Measurements from ENCODE around the gene RNF32. TPM values are rescaled to one million over a fixed set of nuclear protein-coding genes. Genes with fewer than 3 reads are reported as not detected.

RNF32 gene
- total RNA-seq, 1 experiment from 2014 or later, result 0.61 TPM

- Mint-ChIP-seq H3K27me3 (ENCODE audit: low read depth) (peaks cover 30% of the 10 kb centered on the region), H3K9me3 (peaks cover 12% of the 10 kb centered on the region), H3K4me3 (no peak overlapping the region), H3K36me3 (peaks cover 11% of the 10 kb centered on the region), H3K27ac (peak overlapping the region; percentile 58), H3K4me1 (peaks cover 41% of the 10 kb centered on the region)
- CTCF ChIA-PET, result interaction anchor here (2.4 kb wide), 1 partner anchor 30 kb away, joined by 6 read pairs; no protein-coding TSS in a partner anchor
- no peak for DNase-seq (ENCODE audit: low spot score)
- POLR2A ChIA-PET, result no interaction called here
- ATAC-seq, result no peak; the same call in none of the 2 replicates
- 0 out of 2 replicates have a peak, but pooled peaks have one; percentile 18 for TF ChIP-seq SP1 (CRISPR knock-in tag; conservative IDR thresholded peaks at IDR 0.05)
- TF ChIP-seq, protein P1, sequence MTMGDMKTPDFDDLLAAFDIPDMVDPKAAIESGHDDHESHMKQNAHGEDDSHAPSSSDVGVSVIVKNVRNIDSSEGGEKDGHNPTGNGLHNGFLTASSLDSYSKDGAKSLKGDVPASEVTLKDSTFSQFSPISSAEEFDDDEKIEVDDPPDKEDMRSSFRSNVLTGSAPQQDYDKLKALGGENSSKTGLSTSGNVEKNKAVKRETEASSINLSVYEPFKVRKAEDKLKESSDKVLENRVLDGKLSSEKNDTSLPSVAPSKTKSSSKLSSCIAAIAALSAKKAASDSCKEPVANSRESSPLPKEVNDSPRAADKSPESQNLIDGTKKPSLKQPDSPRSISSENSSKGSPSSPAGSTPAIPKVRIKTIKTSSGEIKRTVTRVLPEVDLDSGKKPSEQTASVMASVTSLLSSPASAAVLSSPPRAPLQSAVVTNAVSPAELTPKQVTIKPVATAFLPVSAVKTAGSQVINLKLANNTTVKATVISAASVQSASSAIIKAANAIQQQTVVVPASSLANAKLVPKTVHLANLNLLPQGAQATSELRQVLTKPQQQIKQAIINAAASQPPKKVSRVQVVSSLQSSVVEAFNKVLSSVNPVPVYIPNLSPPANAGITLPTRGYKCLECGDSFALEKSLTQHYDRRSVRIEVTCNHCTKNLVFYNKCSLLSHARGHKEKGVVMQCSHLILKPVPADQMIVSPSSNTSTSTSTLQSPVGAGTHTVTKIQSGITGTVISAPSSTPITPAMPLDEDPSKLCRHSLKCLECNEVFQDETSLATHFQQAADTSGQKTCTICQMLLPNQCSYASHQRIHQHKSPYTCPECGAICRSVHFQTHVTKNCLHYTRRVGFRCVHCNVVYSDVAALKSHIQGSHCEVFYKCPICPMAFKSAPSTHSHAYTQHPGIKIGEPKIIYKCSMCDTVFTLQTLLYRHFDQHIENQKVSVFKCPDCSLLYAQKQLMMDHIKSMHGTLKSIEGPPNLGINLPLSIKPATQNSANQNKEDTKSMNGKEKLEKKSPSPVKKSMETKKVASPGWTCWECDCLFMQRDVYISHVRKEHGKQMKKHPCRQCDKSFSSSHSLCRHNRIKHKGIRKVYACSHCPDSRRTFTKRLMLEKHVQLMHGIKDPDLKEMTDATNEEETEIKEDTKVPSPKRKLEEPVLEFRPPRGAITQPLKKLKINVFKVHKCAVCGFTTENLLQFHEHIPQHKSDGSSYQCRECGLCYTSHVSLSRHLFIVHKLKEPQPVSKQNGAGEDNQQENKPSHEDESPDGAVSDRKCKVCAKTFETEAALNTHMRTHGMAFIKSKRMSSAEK (CRISPR knock-in tag; IDR thresholded peaks at IDR 0.05; ENCODE audit: borderline replicate concordance), result 0 out of 2 replicates have a peak, but pooled peaks have one; percentile 16
- no peak for TF ChIP-seq ELF4 (CRISPR knock-in tag; IDR thresholded peaks at IDR 0.05; ENCODE audit: low read depth)
- TF ChIP-seq, protein P2, sequence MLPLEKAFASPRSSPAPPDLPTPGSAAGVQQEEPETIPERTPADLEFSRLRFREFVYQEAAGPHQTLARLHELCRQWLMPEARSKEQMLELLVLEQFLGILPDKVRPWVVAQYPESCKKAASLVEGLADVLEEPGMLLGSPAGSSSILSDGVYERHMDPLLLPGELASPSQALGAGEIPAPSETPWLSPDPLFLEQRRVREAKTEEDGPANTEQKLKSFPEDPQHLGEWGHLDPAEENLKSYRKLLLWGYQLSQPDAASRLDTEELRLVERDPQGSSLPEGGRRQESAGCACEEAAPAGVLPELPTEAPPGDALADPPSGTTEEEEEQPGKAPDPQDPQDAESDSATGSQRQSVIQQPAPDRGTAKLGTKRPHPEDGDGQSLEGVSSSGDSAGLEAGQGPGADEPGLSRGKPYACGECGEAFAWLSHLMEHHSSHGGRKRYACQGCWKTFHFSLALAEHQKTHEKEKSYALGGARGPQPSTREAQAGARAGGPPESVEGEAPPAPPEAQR (CRISPR knock-in tag; IDR thresholded peaks at IDR 0.05), result peak; percentile 71; the same call in 1 of the 2 replicates
- TF ChIP-seq, protein P3, sequence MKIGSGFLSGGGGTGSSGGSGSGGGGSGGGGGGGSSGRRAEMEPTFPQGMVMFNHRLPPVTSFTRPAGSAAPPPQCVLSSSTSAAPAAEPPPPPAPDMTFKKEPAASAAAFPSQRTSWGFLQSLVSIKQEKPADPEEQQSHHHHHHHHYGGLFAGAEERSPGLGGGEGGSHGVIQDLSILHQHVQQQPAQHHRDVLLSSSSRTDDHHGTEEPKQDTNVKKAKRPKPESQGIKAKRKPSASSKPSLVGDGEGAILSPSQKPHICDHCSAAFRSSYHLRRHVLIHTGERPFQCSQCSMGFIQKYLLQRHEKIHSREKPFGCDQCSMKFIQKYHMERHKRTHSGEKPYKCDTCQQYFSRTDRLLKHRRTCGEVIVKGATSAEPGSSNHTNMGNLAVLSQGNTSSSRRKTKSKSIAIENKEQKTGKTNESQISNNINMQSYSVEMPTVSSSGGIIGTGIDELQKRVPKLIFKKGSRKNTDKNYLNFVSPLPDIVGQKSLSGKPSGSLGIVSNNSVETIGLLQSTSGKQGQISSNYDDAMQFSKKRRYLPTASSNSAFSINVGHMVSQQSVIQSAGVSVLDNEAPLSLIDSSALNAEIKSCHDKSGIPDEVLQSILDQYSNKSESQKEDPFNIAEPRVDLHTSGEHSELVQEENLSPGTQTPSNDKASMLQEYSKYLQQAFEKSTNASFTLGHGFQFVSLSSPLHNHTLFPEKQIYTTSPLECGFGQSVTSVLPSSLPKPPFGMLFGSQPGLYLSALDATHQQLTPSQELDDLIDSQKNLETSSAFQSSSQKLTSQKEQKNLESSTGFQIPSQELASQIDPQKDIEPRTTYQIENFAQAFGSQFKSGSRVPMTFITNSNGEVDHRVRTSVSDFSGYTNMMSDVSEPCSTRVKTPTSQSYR (CRISPR knock-in tag; IDR thresholded peaks at IDR 0.05), result no peak
- TF ChIP-seq MXD4 (CRISPR knock-in tag; IDR thresholded peaks at IDR 0.05; ENCODE audit: borderline replicate concordance), result no peak
- TF ChIP-seq ZNF263 (CRISPR knock-in tag; IDR thresholded peaks at IDR 0.05; ENCODE audit: low read depth), result no peak
- TF ChIP-seq PREB (CRISPR knock-in tag; IDR thresholded peaks at IDR 0.05; ENCODE audit: borderline replicate concordance), result no peak
- TF ChIP-seq NFE2L1 (CRISPR knock-in tag; IDR thresholded peaks at IDR 0.05), result no peak
- no peak for TF ChIP-seq JUN (CRISPR knock-in tag; IDR thresholded peaks at IDR 0.05)
- TF ChIP-seq ZNF121 (CRISPR knock-in tag; IDR thresholded peaks at IDR 0.05), result no peak
- no peak for TF ChIP-seq EMX1 (CRISPR knock-in tag; IDR thresholded peaks at IDR 0.05)
Measured at GRCh38 chr7:156620291-156620675, 20.3 kb upstream of the RNF32 start.

DNA sequence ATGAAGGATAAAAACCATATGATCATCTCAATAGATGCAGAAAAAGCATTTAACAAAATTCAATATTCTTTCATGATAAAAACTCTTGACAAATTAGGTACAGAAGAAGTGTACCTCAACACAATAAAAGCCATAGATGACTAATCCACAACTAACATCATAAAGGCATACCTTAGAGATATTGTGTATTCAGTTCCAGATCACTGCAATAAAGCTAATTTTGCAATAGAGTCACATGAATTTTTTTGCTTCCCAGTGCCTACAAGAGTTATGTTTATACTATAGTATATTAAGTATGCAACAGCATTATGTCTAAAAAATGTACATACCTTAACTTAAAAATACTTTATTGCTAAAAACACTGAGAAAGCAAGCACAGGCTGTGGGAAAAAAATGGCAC, 18.9 kb upstream of the RNF32 start:
- H3K4me3 Mint-ChIP-seq, result no peak overlapping the region
- ChIA-PET CTCF (no interaction called here), POLR2A (no interaction called here)
- DNase-seq (ENCODE audit: low spot score) (no peak), ATAC-seq (no peak)
- H3K36me3 Mint-ChIP-seq, result peaks cover 11% of the 10 kb centered on the region
- peaks cover 18% of the 10 kb centered on the region for H3K27me3 Mint-ChIP-seq (ENCODE audit: low read depth)
- H3K27ac Mint-ChIP-seq, result no peak overlapping the region
- H3K9me3 Mint-ChIP-seq, result peaks cover 12% of the 10 kb centered on the region
- H3K4me1 Mint-ChIP-seq, result peaks cover 37% of the 10 kb centered on the region
- TF ChIP-seq, protein P4, sequence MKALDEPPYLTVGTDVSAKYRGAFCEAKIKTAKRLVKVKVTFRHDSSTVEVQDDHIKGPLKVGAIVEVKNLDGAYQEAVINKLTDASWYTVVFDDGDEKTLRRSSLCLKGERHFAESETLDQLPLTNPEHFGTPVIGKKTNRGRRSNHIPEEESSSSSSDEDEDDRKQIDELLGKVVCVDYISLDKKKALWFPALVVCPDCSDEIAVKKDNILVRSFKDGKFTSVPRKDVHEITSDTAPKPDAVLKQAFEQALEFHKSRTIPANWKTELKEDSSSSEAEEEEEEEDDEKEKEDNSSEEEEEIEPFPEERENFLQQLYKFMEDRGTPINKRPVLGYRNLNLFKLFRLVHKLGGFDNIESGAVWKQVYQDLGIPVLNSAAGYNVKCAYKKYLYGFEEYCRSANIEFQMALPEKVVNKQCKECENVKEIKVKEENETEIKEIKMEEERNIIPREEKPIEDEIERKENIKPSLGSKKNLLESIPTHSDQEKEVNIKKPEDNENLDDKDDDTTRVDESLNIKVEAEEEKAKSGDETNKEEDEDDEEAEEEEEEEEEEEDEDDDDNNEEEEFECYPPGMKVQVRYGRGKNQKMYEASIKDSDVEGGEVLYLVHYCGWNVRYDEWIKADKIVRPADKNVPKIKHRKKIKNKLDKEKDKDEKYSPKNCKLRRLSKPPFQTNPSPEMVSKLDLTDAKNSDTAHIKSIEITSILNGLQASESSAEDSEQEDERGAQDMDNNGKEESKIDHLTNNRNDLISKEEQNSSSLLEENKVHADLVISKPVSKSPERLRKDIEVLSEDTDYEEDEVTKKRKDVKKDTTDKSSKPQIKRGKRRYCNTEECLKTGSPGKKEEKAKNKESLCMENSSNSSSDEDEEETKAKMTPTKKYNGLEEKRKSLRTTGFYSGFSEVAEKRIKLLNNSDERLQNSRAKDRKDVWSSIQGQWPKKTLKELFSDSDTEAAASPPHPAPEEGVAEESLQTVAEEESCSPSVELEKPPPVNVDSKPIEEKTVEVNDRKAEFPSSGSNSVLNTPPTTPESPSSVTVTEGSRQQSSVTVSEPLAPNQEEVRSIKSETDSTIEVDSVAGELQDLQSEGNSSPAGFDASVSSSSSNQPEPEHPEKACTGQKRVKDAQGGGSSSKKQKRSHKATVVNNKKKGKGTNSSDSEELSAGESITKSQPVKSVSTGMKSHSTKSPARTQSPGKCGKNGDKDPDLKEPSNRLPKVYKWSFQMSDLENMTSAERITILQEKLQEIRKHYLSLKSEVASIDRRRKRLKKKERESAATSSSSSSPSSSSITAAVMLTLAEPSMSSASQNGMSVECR (CRISPR knock-in tag; IDR thresholded peaks at IDR 0.05; ENCODE audit: borderline replicate concordance), result no peak
- TF ChIP-seq ZNF317 (CRISPR knock-in tag; IDR thresholded peaks at IDR 0.05; ENCODE audit: borderline replicate concordance, low read depth) (no peak), ZNF425 (CRISPR knock-in tag; conservative IDR thresholded peaks at IDR 0.05) (no peak)

Data from WTC11 (cell line).